Tibial nerve (tissue), 3 donors: Measurements from ENCODE around the gene SLC6A6.

Experiments
- CTCF ChIP-seq, 5 experiments: fragments of 200-600 bp in 3 of 5; fragments of 450-650 bp in 2 of 5; sonication (generic) in 3 of 5; IDR thresholded peaks; one replicate each; pipeline ENCODE4 v1.5.1; 2016 to 2019; ENCODE audit warnings: antibody characterized with exemption in 5 of 5, mild to moderate bottlenecking in 3 of 5, moderate library complexity in 2 of 5
- POLR2A ChIP-seq, 2 donors: fragments of 450-650 bp; IDR thresholded peaks; one replicate each; pipeline ENCODE4 v1.6.1; 2017; ENCODE audit warnings: antibody characterized with exemption in 2 of 2, mild to moderate bottlenecking in 2 of 2, moderate library complexity in 2 of 2

- no peak for TF ChIP-seq CTCF (IDR thresholded peaks at IDR 0.05)
- TF ChIP-seq POLR2A (IDR thresholded peaks at IDR 0.05): no peak
Measured at GRCh38 chr3:14459384-14459783, 57.0 kb downstream of the SLC6A6 start.
